ENCODE data around the gene ZZZ3. TPM values are rescaled to one million over a fixed set of nuclear protein-coding genes. Genes with fewer than 3 reads are reported as not detected.
A peak's percentile ranks its signal among the peaks of the same experiment; 100 is the strongest.

Gene ZZZ3
- total and polyA plus RNA-seq, 2 of the 8 experiments (the other 6 are each of a cell fraction or from before 2014, with no cell fraction given): 12.8 to 54.6 TPM

DNA sequence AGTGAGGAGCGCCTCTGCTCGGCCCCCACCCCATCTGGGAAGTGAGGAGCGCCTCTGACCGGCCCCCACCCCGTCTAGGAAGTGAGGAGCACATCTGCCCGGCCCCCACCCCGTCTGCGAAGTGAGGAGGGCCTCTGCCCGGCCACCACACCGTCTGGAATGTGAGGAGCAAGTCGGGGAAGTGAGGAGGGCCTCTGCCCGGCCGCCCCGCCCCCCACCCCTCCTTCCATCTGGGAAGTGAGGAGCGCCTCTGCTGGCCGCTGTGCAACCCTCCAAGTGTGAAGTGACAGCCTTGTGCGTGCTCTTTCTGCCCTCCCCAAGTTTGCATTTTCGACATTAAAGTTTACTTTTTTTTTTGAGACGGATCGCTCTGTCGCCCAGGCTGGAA is 5.1 kb upstream of the ZZZ3 start (continued):
- TF ChIP-seq, protein P1, sequence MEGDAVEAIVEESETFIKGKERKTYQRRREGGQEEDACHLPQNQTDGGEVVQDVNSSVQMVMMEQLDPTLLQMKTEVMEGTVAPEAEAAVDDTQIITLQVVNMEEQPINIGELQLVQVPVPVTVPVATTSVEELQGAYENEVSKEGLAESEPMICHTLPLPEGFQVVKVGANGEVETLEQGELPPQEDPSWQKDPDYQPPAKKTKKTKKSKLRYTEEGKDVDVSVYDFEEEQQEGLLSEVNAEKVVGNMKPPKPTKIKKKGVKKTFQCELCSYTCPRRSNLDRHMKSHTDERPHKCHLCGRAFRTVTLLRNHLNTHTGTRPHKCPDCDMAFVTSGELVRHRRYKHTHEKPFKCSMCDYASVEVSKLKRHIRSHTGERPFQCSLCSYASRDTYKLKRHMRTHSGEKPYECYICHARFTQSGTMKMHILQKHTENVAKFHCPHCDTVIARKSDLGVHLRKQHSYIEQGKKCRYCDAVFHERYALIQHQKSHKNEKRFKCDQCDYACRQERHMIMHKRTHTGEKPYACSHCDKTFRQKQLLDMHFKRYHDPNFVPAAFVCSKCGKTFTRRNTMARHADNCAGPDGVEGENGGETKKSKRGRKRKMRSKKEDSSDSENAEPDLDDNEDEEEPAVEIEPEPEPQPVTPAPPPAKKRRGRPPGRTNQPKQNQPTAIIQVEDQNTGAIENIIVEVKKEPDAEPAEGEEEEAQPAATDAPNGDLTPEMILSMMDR (IDR thresholded peaks at IDR 0.05; ENCODE audit: control extremely low read depth in 1 of 3, insufficient read depth in 1 of 3, low read depth in 1 of 3, low read length in 3 of 3): peak; percentile 46 to 67 (median 51); a peak in 3 of 4 replicates
- TF ChIP-seq POLR2AphosphoS5 (IDR thresholded peaks at IDR 0.05; ENCODE audit: low read depth, low read length) (peak; percentile 73), HDAC2 (IDR thresholded peaks at IDR 0.05; ENCODE audit: borderline replicate concordance in 1 of 2, low read depth in 2 of 2, low read length in 2 of 2) (0 out of 4 replicates have a peak, but pooled peaks of 1 of the 2 experiments have one; percentile 39), EGR1 (IDR thresholded peaks at IDR 0.05; ENCODE audit: borderline replicate concordance, low read depth, low read length) (peak; percentile 55; the same call in 1 of the 2 replicates)

All from H1 (cell line).